HG02970 (cell line): ENCODE data around the gene SPATC1L.

Source experiments
- ATAC-seq: cut with Tn5 transposase; IDR thresholded peaks from one replicate; pipeline ENCODE4 v1.9.1; 2021; ENCODE audit warnings: mild to moderate bottlenecking, moderate library complexity, moderate number of reproducible peaks; ENCODE audit not compliant: unreplicated experiment, low FRiP score

Gene SPATC1L

GRCh38 chr21:46137908-46138307 is 46.4 kb downstream of the SPATC1L start:
- ATAC-seq, result no peak

DNA sequence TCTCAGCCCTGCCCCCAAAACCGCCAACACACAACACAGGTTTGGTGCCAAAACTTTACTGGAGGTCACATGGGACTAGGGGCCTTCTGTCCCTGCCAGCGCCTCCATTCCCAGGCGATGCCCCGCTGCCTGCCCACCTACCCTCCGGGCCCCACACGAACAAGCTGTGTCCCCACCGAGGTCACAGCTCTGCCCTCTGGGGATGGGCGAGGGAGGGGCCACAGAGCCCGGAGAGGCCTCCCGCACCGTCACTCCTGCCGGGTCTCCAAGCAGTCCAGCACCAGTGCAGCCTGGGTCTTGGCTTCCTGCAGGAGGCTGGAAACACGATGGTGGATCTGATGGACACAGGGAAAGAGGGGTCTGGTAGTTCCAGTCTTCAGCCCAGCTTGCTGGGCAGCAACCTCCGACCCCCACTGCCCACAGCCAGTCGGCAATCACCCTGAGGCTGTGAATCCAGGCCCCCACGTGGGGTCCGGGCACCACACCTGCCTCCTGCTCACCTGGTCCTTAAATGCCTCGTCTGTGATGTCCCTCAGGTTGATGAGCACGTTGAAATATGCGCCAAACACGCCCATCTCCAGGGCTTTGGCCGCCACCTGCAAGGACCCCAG is 47.4 kb downstream of the SPATC1L start:
- no peak for ATAC-seq

DNA sequence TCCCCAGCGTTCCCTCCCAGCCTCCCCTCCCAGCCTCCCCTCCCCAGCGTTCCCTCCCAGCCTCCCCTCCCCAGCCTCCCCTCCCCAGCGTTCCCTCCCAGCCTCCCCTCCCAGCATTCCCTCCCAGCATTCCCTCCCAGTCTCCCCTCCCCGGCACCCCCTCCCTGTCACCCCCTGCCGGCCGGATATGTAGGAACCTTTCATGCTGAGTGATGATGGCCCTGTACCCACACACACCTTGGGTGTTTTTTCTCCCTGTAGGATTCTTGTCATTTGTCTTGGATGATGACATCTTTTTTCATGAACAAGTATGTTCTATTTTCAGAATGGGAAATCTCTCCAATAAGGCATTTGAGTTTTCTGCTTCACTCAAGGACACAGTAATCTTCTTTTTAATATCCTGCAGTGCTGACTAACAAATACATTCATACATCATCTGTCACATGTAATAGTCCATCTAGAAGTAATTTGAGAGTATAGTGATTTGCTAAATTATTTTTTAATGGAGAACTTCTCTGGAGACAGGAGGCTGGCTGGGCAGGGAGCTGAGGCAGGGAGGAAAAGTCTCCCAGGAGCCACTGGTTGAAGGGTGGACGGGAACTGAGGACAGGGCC is 48.4 kb downstream of the SPATC1L start:
- no peak for ATAC-seq

GRCh38 chr21:46131838-46132651 is 52.2 kb downstream of the SPATC1L start:
- ATAC-seq, result no peak

- no peak for ATAC-seq
Observed at GRCh38 chr21:46131588-46131837, 52.7 kb downstream of the SPATC1L start.

DNA sequence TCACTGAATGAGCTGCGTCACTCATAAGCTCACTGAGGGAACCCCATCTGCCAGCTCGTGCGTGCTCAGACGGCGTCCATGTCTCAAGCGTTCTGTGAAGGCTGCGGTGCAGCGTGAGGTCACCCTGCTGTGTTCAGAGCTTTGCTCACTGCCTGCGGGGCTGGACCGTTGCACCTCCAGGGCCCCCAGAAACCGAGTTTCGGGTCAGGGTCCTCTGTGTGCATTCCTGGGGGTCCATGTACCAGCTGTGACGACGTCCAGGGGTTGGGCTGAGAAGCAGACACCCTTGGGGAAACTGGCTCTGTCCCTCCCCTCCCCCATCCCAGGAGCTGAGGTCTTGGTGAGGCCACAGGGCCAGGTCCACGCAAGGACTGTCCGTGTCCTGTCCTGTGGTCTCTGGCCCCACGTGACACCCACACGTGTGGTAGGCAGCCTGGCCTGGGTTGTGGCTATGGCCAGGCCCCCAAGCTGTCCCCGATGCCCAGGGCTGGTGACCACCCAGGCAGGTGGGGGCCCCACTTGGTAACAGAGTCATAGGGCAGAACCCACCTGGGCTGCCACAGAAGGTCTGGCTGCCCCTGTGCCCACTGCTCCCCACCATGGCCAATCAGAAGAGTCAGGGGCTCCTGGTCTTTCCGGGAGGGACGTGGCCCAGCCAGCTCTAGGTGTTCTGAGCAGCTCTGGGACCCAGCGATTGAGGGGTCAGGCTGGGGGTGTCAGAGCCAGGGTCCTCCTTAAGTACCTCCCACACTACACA is 53.2 kb downstream of the SPATC1L start:
- ATAC-seq, result no peak

DNA sequence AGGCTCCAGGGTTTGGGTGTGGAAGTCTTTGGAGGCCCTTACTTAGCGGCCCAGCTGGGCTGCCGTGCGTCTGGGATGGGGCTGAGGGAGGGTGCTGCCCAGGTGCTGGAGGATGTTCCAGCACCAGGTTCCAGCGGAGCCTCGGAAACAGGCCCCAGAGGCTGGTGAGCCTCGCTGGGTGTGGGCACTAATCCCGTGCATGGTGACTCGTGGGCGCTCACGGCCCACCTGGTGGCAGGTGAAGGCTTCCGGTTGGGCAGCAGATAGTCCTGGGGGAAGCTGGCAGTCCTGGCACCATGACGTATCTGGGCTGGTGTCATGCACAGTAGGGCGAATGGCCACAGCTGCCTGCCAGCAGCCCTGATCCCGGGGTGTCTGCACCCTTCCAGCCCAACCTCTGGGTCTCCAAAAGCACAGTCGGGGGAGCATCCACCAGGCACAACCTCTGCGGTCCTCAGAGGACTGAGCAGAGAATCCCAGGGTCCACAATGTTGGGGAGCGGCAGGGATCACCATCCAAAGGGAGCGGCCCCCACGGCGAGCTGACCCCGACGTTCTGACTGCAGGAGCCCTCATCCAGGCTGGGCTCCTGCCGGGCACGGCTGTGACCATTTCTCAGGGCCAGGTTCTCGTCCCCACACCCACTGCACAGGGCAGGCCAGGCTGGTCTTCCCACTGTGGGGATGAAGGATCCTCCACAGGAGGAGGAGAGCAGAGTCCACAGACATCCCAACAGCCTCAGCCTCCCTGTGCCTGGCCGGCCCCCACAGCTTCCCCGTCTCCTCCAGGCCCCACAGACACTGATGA is 54.2 kb downstream of the SPATC1L start:
- ATAC-seq, result no peak

DNA sequence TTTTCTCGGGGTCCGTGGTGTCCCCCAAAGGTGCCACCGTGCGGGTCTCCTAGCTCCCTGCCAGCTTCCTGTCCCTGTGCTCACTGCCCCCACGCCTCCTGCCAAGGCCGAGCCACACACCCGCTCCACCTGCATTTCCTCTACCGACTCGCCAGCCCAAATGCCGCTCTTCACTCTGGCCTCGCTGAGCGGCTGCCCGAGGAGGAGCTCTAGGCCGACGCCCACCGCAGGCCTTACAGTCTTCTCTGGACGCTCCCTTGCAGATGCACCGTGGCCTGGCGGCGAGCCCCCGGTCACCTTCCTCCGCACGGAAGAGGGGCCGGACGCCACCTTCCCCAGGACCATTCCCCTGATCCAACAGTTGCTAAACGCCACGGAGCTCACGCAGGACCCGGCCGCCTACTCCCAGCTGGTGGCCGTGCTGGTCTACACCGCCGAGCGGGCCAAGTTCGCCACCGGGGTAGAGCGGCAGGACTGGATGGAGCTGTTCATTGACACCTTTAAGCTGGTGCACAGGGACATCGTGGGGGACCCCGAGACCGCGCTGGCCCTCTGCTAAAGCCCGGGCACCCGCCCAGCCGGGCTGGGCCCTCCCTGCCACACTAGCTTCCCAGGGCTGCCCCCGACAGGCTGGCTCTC is 55.2 kb downstream of the SPATC1L start:
- no peak for ATAC-seq

DNA sequence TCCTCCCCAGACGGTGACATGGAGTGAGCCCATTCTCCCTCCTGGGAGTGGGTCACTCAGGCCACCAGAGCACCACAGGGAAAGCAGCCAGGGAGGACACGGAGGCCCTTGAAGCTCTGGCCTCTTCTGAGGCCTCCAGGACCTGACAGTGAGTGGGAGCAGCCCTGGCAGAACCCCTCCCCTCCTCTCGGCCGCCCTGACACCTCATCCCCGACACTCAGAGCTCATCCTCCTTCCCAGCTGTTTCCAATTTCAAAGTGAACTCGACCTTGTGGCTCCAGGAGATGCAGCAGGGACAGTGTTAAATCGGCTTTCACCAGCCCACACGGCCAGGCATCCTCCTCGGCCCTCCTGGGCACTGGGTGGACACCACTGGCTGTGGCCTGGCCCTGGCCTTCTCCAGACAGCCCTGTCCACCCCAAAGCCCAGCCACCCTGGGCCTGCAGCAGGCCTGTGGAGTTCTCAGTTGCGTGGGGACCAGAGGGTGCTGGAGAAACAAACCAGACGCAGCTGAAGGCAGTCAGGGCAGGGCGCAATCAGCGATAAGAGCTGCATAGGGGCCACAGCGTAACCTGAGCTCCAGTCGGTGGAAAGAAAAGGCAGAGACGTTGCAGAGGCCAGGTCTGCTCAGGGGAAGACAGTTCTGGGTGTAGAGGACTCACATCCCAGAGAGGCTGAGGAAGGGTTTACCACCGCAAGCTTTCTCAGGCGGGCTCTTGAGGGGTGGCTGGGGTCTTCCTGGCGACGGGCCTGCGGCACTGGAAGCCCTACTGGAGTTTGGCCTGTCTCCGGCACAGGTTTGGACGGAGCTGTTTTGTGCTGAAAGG is 55.9 kb downstream of the SPATC1L start:
- no peak for ATAC-seq

DNA sequence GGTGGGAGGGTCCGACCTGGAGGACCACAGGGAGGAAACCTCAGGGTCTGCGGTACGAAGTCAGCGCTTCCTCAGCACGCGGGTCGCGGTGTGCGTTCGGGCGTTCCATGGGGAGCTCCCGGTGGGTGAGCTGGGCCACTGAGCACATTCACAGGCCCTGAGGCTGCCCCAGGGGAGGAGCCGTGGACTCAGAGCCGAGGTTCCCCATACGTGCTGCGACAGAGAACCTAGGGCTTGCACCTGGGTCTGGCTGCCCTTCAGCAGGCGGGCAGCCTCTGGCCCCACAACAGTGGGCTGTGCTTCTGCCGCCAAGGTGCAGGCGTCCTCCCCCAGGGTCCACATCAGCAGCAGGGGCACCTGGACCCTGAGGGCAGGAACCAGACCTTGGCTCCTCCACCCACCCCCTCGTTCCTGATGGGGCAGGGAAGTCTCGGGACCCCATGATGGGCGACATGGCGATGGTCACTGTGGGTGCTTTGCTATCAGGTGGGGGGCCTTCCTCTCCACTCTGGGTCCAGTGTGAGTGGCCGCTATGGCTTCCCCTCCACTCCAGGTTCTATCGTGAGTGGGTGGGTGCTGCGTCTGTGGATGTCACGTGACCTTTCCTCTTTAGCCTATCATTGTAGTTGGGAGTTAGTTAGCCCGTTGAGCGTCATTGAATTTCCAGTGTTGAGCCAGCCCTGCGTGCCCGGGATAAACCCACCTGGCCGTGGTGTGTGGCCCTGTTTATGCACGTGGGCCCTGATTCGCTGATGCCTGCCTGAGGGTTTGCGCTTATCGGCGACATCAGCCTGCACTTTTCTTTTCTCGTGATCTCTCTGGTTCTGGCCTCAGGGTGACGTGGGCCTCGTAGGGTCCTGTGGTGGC is 56.8 kb downstream of the SPATC1L start:
- ATAC-seq, result no peak

- no peak for ATAC-seq
Observed at GRCh38 chr21:46126309-46127238, 57.7 kb downstream of the SPATC1L start.

DNA sequence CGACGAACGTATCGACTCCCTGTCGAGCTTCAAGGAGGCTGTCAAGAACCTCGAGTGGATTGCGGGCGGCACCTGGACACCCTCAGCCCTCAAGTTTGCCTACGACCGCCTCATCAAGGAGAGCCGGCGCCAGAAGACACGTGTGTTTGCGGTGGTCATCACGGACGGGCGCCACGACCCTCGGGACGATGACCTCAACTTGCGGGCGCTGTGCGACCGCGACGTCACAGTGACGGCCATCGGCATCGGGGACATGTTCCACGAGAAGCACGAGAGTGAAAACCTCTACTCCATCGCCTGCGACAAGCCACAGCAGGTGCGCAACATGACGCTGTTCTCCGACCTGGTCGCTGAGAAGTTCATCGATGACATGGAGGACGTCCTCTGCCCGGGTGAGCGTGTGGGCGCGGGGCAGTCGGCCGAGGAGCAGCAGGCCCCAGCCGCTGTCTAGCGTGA is 58.4 kb downstream of the SPATC1L start:
- no peak for ATAC-seq

DNA sequence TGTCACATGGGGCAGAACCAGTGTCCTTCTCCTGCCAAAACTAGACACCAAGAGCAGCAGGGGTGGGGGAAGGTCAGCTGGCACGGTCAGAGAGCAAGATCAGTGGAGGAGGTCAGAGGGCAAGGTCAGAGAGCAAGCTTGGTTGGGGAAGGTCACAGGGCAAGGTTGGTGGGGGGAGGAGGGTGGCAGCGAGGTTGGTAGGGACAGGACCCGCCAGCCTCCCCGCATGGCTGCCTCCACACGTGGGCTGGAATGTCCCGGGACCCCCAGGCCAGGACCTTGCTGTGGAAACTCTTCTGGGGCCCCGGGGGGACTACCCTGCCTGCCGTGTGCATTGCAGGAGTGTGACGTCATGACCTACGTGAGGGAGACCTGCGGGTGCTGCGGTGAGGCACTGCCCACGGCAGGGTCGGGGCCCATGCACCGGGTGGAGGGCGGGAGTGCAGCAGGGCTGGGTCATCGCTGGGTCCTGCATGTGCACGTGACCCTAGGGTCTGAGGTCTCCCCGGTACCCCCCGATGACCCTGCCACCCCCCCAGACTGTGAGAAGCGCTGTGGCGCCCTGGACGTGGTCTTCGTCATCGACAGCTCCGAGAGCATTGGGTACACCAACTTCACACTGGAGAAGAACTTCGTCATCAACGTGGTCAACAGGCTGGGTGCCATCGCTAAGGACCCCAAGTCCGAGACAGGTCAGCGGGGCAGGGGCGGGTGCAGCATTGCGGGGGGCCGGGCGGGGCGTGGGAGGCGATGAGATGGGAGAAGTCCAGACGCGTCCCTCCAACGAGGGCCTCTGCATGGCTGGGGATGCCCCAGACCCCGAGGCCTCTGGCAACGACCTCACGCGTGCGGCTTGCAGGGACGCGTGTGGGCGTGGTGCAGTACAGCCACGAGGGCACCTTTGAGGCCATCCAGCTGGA is 59.1 kb downstream of the SPATC1L start:
- no peak for ATAC-seq

GRCh38 chr21:46124083-46124925 is 60.0 kb downstream of the SPATC1L start:
- ATAC-seq, result no peak
